HG02588 (cell line): ENCODE results near the gene C19orf33.

Experiments used
- ATAC-seq: cut with Tn5 transposase; IDR thresholded peaks from one replicate; pipeline ENCODE4 v1.9.1; 2021; ENCODE audit warnings: mild to moderate bottlenecking, moderate library complexity; ENCODE audit not compliant: unreplicated experiment

The C19orf33 gene

DNA sequence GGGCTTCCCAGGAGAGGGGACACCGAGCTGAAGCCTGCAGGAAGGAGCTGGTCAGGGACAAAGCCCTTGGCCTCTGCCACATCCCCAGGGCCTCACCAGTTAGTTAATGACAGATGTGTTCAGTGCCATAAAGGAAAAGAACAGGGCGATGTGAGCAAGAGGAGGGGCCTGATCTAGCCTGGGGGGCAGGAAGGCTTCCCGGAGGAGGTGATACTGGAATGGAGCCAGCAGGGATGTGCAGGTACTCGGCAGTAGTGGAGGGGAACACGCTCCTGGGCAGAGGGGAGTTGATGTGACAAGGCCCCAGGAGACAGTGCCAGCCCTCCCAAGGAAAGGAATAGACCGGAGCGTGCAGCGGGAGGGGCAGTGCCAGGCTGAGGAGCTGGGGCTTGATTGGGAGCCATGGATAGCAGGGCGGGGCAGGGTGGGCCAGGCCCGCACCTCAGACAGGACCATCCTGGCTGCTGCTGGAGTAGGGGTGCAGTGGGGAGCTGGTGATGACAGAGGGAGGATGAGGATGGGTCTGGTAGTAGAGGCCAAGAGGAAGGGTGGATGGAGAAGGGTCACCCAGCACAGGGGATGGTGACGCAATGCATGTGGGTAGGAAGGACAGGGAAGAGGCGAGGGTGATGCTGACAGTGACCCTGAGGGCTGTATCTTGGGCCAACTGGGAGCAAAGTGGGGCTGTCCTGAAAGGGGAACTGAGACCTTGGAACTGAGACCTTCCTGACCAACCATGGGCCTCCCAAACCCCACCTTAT, 4.1 kb downstream of the C19orf33 start:
- no peak for ATAC-seq

GRCh38 chr19:38308926-38309614, 5.0 kb downstream of the C19orf33 start:
- ATAC-seq, result no peak

- ATAC-seq, result no peak
Measured at GRCh38 chr19:38309615-38310278, 5.7 kb downstream of the C19orf33 start.

DNA sequence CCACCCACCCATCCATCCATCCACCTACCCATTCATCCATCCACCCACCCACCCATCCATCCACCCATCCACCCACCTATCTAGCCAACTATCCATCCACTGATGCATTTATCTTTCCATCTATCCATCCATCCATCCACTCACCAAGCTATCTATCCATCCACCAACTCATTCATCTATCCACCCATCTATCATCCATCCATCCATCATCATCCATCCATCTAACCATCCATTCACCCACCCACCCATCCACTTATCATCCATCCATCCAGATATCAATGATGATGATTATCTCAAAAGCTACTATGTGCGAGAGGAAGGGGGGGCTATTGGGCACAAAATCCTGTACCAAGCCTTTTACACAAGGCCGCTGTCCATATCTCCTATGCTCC, 6.2 kb downstream of the C19orf33 start:
- no peak for ATAC-seq

- ATAC-seq, result no peak
Measured at GRCh38 chr19:38310986-38311385, 6.9 kb downstream of the C19orf33 start.

GRCh38 chr19:38315657-38316476, 11.8 kb downstream of the C19orf33 start, which contains the start of gene YIF1B:
Gene YIF1B, minus strand, starts transcription at chr19:38315947. Its CDS starts 30 bp downstream, at chr19:38315917.
- peak; percentile 85 for ATAC-seq

- ATAC-seq, result no peak
Measured at GRCh38 chr19:38316477-38317067, 12.5 kb downstream of the C19orf33 start.

- no peak for ATAC-seq
Measured at GRCh38 chr19:38317104-38317612, 13.1 kb downstream of the C19orf33 start.

DNA sequence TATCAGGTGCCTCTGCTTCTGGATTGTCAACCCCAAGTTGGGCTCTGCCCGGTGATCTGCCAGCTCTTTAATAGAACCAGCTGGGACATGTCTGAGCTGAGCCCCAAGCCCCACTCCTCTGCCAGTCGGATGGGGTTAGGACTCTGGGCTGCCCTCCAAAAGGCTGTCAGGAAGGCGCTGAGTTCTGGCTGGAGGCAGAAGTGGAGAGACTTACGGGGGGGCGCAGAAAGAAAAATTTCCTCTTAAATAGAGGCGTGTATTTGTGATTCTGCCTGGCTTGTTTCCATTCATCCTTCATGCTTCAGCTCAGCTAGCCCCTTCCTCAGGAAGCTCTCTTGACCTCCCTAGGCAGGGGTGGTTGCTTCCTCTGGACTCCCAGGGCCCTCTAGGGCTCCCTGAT, 14.6 kb downstream of the C19orf33 start:
- no peak for ATAC-seq

- no peak for ATAC-seq
Measured at GRCh38 chr19:38319421-38320258, 15.6 kb downstream of the C19orf33 start, which contains the start of gene KCNK6. Gene KCNK6, plus strand, starts transcription at chr19:38319845. Its CDS starts 106 bp downstream, at chr19:38319951.

DNA sequence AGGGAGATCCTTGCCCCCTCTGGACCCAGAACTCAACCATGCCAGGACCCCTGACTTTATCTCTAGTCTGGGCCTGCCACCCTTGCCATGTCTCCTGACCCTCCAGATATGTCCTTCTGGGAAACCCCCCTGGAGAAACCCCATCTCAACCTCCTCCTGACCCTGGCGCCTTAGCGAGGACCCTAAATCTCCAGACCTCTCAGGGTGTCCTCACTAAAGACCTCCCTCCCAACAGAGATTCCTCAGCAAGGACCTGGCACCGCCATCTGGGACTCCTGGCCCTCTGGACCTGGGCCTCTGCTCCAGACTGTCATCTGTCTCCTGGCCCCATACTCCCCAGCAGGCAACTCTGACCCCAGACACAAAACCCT, 16.9 kb downstream of the C19orf33 start:
- ATAC-seq, result no peak

DNA sequence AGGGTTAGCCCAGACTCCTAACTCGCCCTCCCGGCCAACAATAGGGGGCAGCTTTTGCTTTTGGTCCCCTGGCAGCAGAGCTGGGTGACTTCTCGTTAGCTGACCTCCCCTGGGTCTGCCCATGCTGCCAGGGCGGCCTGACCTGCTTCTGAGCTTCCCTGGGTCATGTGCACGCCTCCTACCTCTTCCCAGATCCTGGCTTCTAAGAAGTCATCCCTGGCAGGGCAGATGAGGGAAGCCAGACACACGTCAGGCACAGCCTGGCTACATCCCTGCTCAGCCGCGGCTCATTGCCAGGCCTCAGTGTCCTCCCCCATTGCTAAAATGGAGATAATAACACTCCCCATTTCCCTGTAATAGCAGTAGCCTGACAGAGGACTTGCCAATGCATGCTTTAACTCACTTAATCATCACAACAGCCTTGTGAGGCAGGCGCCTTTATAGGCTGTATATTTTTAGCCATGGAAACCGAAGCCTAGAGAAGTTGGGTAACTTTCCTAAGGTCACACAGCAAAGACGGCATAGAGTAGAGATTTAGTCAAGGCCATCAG, 17.7 kb downstream of the C19orf33 start:
- ATAC-seq, result no peak

- ATAC-seq, result no peak
Measured at GRCh38 chr19:38323291-38323690, 19.2 kb downstream of the C19orf33 start.

DNA sequence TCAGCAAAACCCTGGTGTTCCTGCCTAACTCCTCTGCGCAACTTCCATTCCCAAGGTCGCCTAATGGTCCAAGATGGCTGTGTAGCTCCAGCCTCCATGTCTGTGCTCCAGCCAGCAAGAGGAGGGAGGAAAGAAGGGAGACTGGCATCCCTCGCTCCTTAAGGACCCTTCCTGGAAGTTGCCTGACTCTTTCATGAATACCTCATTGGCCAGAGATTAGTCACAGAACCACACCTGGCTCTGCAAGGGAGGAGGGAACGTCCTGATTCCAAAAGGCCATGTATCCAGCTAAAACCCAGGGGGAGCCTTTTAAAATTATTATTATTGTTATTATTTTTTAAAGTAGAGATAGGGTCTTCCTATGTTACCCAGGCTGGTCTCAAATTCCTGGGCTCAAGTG, 20.4 kb downstream of the C19orf33 start:
- no peak for ATAC-seq

GRCh38 chr19:38326591-38326990, 22.5 kb downstream of the C19orf33 start:
- ATAC-seq, result no peak

DNA sequence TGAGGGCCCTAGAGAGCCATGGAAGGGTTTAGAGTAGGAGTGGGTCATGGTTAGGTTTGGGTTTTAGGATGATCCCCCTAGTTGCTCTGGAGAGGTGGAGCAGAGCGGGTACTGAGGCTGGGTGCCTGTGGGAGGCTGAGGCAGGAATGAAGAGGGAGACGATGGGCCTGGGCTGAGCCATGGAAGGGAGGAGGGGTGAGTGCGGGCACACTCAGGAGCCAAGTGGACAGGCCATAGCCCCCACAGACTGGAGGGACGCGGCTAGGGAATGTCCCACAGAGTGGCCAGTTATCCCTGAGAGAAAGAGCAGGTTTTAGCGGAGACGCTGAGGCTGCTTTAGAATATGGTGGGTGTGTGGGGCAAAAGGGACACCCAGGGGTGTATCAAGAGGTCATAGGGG, 25.6 kb downstream of the C19orf33 start:
- ATAC-seq, result no peak

- no peak for ATAC-seq
Measured at GRCh38 chr19:38331728-38332127, 27.7 kb downstream of the C19orf33 start.

- no peak for ATAC-seq
Measured at GRCh38 chr19:38333245-38333644, 29.2 kb downstream of the C19orf33 start.
